ENCODE data around the gene ARHGEF12.

Gene ARHGEF12

DNA sequence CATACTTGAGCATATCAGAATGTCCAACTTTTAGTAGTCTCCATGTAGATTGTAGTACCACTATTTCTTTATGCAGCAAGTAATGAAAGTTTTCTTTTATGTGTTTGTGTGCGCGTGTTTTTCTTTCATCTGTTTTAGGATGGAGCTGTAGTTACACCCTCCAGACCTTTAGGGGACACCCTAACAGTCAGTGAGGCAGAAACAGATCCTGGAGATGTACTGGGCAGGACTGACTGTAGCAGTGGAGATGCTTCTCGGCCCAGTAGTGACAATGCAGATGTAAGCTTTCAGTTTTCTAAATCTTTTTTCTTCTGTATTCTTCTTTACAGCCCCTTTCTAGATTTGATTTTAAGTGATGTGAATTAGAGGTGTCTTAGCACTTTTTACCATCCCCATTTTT lies 95.4 kb downstream of the ARHGEF12 start:
- DNase-seq, result no peak

DNA sequence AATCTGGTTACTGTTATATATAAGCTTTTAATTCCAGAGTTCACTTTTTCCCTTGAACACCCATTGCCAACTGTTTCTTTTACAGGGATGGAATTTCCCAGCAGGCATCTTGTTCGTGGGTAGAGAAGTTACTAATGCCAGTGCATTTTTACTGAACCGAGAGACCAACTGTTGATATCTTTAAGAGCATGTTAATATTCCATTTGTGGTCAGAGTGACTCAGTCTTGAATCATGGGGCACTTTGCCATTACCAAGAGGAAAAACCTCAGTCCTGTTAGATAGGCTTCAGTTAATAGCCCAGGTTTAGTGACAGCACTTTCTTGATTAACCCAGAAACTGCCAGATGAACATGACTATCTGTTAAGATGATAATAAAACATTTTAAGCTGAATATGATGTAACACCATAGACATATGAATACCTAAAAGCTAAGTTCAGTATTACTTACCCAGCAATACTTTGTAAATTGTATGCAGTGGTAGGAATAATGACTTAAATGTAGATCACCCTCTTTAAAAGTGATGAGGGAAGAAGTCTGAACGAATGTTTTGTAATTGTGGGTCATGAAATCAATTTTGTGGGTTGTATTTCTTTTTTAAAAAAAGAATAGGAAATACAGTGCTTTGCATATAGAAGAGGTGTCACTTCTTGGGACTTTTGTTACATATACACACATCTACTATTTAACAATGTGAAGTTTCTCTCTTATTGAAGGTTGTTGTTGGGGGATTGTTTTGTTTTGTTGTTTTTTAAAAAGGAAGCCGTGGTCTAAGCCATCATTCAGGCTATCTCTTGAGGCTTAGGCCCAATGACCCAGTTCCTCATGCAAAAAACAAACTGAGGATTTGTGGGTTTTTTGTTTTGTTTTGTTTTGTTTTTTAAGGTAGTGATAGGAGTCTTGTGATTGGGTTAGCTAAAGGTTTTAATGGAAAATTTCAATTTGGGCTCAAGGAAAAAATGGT lies 96.1 kb downstream of the ARHGEF12 start:
- no peak for DNase-seq

DNA sequence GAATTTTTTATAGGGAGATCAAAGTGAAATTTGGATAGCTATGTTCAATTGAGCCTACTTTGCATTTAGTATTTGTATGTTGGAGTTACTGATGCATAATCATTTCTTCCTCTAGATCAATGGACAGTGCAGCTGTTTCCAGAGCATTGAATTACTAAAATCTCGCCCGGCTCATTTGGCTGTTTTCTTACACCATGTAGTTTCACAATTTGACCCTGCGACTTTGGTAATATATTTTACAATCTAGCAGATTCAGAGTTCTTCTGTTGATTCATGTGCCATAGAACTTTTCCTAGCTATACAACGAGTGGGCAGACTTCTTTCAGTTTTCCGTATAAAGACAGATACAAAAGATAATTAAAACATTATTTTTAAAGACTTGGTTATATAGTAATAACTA lies 105.4 kb downstream of the ARHGEF12 start:
- DNase-seq, result no peak

DNA sequence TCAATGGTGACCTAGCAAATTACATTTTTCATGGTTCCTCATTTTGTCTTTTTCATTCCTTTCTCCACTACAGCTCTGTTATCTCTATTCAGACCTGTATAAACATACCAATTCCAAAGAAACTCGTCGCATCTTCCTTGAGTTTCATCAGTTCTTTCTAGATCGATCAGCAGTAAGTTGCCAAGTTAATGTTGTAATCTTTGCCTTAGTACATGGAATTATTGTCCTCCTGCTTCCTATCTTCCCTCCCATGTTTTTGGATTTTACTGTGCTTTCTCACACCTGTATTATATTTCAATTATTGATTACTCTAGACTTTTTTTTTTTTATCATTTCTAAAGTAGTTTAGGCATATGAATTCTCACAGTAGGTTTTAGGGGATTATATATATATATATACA lies 105.8 kb downstream of the ARHGEF12 start:
- no peak for DNase-seq

DNA sequence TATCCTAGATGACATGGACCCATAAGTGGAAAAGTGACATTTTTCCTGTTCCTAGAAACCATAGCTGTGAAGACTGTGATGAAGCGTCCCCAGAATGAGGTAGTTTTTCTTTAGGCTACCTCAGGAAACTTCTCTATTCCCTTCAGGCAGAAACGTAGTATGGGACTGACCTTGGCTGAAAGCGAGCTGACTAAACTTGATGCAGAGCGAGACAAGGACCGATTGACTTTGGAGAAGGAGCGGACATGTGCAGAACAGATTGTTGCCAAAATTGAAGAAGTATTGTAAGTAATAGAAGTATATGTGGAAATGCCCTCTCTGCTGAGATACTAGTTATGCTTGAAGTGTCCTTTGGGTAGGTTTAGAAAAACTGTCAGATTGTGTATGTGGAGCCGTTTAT lies 110.6 kb downstream of the ARHGEF12 start:
- no peak for DNase-seq

DNA sequence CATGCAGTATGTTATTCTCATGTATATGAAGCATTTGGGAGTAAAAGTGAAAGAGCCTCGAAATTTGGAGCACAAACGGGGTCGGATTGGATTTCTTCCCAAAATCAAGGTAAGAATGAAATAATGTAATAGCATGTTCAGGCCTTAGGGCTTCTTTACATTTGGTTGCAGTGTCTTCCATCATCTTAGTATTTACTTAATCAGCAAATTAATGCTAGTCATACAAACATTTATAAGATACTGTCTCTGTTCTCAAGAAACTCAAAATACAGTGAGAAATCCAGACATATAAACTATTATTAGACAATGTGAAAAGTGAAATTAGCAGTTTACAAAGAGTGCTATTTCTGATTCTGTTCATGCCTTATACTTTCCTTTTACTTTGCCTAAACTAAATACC lies 112.0 kb downstream of the ARHGEF12 start:
- DNase-seq, result no peak

DNA sequence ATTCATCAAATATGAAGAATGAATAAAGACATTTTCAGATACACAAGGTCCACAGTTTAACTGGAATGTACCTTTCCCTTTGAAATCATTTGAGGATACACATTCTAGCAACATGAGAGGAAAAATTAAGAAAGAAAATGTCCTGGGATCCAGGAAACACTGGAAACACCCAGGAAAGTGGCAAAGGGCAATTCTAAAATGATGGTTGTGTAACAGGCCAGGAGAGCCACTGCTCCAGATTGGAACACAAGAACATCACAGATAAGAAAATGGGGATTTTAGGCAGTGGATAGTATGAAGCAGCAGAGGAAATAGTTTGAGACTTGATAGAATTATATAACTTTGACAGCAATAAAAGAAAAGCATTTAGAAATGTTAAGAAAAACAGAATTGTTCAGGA lies 119.3 kb downstream of the ARHGEF12 start:
- no peak for DNase-seq

DNA sequence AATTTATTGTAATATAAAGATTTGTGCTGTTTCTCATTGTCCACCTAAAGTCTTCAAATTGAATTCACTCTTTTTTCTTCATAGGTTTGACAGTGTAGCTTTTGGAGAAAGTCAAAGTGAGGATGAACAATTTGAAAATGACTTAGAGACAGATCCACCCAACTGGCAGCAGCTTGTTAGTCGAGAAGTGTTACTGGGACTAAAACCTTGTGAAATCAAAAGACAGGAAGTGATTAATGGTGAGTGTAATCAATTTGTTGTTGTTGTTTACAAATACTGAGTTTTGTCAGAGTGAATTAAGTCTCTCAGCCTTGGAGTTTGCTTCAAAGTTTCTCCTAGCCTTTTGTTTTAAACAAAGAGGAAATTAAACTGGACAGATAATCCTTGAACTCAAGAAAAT lies 121.8 kb downstream of the ARHGEF12 start:
- DNase-seq, result no peak

DNA sequence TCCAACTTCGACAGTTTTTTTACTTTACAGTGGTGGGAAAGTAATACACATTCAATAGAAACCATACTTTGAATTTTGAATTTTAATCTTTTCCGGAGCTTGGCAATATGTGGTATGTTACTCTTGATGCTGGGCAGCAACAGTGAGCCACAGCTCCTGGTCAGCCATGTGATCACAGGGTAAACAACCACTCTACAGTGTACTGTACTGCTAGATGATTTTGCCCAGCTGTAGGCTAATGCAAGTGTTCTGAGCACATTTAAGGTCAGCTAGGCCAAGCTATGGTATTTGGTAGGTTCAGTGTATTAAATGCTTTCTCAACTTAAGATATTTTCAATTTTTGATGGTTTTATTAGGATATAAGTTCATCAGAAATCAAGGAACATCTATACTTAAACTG lies 126.6 kb downstream of the ARHGEF12 start:
- no peak for DNase-seq

DNA sequence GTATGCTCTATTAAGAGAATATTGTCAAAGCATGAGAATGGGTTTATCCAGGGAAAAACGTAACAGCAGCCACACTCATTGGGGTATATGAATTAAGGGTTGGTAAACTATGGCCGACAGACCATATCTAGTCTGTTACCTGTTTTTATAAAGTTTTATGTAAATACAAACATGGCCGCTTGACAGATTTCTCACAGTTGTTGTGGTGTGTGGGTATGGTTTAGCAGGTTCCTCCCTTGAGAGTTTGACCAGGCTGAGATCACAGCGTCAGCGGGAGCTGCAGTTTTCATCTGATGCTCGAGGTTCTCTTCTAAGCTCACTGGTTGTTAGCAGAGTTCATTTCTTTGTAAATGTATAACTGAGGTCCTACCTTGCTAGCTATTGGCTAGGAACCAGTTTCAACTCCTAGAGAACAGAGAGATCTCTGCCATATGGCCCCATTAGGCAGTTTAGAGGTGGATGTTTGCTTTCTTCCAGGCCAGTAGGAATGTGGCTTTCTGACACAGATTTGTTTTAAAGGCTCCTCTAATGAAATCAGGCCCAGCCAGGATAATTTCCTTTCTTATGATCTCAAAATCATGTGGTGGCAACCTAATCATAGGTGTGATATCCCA lies 129.8 kb downstream of the ARHGEF12 start:
- no peak for DNase-seq

DNA sequence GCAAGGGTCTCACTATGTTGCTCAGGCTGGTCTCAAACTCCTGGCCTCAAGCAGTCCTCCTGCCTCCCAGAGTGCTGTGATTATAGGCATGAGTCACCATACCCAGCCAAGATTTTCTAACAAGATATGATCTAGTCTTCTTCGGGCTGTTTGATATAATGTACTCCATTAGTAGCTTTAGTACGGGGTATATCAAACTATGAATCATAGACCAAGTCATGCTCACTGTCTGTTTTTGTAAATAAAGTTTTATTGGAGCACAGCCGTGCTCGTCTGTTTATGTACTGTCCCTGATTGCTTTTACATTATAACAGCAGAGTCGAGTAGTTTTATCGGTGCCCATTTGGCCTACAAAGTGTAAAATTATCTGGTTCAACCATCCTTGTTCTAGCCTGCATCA lies 131.4 kb downstream of the ARHGEF12 start:
- DNase-seq, result no peak

DNA sequence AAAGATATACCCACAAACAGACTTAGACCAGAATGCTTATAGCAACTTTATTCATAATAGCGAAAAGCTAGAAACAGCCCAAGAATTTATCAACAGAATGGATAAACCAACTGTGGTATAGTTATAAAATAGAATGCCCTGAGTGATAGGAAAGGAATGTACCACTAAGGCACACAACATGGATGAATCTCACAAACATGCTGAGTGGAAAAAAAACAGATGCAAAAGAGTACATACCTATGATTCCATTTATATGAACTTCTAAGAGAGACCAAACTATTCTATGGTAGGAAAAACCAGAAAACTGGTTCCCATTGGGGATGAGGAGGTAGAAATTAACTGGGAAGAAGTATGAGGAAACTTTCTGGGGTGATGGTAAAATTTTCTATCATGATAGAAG lies 134.9 kb downstream of the ARHGEF12 start:
- DNase-seq, result no peak

DNA sequence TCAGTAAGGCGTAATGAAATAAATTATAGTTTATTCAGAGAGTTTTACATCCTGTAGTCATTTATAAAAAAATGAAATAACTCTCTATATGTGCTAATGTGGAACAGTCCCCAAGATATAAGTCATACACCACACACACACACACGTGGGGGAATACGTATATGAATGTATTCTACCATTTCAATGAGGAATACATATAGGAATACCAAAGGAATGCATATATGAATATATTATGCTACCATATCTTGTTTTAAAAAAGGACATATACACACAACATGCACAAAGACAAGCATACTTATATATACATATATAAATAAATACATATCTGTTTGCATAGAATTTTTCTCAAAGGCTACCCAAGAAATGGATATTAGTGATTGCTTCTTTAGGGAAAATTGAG lies 135.8 kb downstream of the ARHGEF12 start:
- no peak for DNase-seq

DNA sequence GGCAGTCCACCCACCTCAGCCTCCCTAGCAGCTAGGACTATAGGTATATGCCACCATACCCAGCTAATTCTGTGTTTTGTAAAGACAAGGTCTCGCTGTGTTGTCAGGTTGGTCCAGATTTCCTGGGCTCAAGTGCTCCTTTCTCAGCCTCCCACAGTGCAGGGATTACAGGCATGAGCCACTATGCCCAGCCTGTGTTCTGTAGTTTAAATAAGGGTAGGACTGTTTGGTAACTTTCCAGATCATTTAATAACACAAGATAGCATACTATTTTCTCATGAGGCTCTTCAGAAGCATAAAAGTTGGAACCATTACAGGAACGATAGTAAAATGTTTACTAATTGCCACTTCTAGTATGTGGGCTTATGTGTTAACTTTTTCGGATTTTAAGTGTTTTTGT lies 137.3 kb downstream of the ARHGEF12 start:
- no peak for DNase-seq

DNA sequence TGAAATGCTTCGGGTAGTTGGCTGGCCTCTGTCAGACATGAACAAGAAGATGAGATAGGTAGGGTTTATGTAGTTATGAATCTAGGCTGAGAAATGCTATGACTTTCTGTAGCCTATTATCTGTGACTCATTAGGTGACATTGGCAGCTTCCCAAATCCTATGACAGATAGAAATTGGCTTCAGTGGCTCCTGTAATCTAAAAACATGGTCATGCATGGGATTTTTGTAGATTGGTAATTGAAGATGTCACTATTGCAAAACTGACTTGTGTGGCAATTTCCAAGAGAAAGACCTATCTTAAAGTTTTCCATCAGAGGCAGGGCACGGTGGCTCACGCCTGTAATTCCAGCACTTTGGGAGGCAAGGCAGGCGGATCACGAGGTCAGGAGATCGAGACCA lies 145.9 kb downstream of the ARHGEF12 start:
- no peak for DNase-seq

DNA sequence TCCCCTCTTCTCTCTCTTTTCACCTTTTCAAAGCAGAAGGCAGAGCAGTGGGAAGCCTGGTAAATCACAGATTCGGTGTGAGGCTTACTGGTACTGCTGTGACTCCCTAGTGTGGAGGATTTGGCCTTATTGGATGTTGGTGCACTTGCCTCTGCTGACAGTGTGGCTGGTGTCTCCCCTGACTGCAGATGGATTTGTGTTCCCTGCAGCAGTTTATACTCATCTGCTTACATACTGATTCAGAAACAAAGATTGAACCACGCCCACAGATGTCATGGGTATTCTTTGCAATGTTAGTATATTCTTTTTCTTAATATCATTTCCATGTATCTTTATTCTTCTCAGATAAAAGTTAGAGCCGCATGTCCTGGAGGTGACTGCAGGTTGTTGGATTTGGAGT lies 148.5 kb downstream of the ARHGEF12 start:
- no peak for DNase-seq

DNA sequence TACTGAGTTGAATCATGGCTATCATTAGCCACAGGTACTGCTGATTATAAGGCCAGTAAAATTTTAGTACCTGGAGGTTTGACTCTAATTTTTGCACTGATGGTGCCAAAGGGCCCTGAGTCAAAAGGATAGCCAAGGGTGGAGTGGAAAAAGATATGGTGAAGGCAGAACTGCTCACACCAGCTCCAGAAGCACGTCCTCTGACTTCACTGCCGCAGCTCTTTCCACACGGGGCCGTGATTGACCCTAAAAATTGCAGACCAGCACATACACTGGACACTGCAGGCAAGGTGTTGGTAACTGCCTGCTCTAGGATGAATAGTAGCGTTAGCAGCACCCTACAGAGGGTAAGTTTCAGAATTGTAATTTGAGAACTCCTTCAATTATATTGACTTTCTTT lies 149.9 kb downstream of the ARHGEF12 start:
- no peak for DNase-seq

DNA sequence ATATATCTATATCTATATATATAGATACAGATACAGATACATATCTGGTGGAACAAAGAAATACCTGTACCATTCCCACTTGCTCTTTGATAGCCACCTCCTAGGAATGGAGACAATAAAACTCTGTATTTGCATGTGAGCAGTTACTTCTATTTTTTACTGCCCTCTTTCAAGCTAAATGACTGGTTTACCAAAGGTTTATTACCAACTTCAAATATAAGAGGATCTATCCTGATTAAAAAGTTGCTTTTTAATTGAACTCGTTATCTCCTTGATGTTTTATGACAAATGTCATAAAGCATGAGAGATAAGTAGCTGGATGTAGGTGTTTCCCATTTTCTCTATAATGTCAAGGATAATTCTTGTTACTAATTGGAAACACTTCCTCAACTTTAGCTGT lies 153.6 kb downstream of the ARHGEF12 start:
- DNase-seq, result no peak

DNA sequence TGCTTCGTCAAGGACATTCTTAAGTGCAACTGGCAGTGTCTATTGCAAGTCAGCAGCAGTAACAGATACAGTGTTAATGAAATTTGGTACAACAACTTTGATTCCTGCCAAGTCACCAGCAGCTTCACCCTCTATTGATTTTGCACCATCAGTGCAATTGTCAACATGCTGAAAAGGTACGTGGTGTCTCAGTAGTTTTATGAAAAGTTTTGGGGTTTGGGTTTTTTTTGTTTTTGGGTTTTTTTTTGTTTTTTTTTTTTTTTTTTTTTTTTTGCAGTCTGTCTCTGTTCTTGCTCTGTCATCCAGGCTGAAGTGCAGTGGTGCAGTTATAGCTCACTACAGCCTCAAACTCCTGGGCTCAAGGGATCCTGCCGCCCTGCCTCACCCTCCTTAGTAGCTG lies 156.3 kb downstream of the ARHGEF12 start:
- no peak for DNase-seq

DNA sequence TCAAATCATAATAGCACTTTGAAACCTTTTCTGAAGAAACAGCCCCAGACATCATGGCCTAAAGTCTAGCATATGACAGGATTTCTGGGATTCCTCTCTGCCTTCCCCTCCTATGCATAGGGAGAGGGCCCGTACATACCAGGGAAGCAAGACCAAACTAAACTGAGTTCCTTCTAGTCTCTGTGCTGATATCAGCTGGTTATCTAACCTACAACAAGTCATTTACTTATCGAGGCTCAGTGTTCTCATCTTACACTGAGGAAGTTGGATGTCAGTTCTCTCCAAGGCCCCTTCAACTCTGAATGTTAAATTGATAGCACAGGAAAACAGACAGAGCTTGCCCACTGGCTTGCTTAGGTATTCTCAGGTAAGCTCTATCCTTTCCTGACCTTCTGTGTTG lies 158.4 kb downstream of the ARHGEF12 start:
- DNase-seq, result no peak

DNA sequence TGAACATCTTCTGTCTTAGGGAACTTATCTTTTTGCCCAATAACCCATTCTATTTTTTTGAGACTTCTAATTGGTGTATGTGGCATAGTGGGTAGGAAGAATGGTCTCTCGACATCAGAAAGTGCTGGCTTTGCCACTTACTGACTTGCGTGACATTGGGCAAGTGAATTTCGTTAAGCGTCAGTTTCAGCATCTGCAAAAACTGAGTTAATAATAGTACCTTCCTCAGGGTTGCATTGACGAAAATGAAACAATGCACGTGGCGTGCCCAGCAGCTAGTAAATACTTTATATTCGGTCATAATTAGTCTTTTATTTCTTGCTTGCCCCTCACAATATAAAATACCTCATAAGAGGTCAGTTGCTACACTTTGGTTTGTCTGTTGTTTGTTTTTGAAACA lies 162.9 kb downstream of the ARHGEF12 start:
- DNase-seq, result no peak

DNA sequence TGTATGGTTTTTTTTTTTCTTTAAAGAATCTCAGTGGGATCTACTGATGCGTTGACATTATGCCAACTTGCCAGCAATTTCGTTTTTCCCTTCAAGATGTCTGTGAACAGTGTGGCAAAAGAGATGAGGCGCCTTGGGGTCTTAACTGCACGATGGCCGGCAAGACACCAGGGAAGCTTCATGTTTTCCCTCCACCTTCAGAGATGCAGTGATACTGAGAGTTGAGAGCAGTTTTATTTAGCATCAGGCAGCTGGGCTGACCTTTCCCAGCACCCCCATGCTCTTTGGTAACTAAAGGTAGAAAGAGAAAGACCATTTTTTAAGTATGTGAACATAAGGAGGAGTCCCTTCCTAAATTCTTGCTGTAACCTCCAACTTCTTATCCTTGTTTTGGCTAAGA lies 163.6 kb downstream of the ARHGEF12 start:
- no peak for DNase-seq

DNA sequence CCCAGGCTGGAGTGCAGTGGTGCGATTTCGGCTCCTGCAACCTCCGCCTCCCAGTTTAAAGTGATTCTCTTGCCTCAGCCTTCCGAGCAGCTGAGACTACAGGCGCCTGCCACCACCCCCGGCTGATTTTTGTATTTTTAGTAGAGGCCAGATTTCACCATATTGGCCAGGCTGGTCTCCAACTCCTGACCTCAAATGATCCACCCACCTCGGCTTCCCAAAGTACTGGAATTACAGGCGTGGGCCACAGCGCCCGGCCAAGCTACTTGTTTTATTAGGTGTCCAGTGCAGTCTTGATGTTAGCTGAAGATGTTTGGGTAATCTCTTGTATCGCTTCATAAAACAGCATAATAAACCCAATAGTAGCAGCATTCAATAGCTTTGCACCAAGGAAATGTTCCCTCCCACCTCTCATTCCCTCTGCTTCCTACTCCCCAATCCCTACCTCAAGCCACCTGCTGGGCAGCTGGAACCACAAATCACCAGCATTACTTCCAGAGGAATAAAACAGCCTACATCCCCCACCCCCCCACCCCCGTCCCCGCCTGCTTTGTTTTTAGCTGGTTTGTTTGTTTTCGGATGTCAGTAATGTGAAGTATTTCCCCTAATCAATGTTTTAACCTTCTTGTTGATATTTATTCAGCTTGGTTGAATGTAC lies 164.3 kb downstream of the ARHGEF12 start:
- DNase-seq, result no peak

DNA sequence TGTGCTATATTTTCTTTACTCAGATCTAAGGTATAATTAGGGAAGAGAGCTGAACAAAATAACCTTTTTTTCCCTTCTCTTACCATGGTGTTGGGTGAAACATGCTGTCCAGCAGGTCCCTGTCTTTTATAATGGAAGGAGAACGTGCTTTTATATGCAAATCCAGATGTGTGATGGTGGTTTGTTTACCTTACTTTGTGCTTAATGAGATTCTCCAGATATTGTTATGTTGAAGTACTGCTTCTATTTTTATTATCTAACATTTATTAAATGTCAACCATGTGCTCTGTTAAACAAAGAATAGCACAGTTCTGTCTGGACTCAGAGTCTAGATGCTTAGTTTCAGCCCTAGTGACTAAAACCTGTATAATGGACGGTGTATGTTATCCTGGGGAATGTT lies 165.2 kb downstream of the ARHGEF12 start:
- DNase-seq, result no peak

Measured in NCI-H2081 (cell line).